SH-SY5Y (cell line): ENCODE results near the gene SMPDL3B.

Experiments used
- GATA2 ChIP-seq: IDR thresholded peaks from 2 replicates; pipeline ENCODE4 v1.6.1; 2011; ENCODE audit warnings: mild to moderate bottlenecking, low read depth, low read length
- GATA3 ChIP-seq: IDR thresholded peaks from 2 replicates; pipeline ENCODE4 v1.6.1; 2011; ENCODE audit warnings: low read depth, mild to moderate bottlenecking, low read length, moderate library complexity

The SMPDL3B gene

GRCh38 chr1:27956761-27957160 is 22.0 kb downstream of the SMPDL3B start:
- TF ChIP-seq GATA3 (no peak), GATA2 (no peak)

GRCh38 chr1:27957655-27958054 is 22.9 kb downstream of the SMPDL3B start:
- TF ChIP-seq GATA3 (no peak), GATA2 (no peak)

DNA sequence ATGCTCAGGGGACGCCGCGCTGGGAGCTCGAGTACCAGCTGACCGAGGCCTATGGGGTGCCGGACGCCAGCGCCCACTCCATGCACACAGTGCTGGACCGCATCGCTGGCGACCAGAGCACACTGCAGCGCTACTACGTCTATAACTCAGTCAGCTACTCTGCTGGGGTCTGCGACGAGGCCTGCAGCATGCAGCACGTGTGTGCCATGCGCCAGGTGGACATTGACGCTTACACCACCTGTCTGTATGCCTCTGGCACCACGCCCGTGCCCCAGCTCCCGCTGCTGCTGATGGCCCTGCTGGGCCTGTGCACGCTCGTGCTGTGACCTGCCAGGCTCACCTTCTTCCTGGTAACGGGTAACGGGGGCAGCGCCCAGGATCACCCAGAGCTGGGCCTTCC is 23.7 kb downstream of the SMPDL3B start:
- no peak for TF ChIP-seq GATA2
- TF ChIP-seq GATA3: no peak

- TF ChIP-seq GATA2 (no peak), GATA3 (no peak)
Observed at GRCh38 chr1:27959792-27960603, 25.2 kb downstream of the SMPDL3B start, which contains the start of gene XKR8. TSS of gene XKR8 (plus strand) at chr1:27959973. CDS start at chr1:27960070, 97 bp downstream.

GRCh38 chr1:27960762-27961645 is 26.2 kb downstream of the SMPDL3B start:
- TF ChIP-seq GATA2: no peak

DNA sequence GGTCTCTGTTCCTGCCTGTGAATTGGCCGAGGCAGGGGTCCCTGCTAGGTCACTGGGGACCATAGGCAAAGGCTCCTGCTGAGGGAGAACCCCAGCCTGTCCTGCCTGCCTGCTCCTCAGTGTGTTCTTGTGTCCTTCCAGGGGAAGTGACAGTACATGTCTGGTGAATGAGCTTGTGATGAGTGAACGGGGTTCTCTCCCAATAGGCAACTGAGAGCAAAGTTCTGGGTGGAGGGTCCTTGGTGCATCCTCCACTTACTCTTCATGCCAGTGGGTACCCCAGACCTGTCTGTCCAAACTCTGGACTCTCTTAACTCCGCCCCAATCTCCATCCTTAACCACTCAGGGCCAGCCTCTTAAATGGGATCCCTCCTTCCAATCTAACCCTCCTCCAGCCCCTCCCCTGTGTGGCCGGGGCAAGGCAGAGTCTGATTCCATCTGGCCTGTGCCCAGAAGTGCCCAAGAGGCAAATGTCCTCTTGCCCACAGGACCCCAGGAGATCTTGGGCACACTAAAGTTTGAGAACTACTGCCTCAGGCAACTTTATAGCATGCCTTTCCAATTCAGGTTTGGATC is 26.9 kb downstream of the SMPDL3B start:
- no peak for TF ChIP-seq GATA3
- TF ChIP-seq GATA2: no peak

DNA sequence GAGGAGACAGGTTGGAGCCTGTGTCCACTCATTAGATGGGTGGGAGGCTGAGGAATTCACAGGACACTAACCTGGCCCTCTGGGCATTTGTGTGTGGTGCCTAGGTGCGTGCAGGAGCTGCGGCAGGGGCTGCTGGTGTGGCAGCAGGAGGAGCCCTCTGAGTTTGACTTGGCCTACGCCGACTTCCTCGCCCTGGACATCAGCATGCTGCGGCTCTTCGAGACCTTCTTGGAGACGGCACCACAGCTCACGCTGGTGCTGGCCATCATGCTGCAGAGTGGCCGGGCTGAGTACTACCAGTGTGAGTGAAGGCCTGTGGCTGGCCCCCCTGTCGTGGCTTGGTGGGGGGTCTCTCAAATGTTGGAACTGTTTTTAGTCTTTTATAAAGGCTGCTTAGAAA is 28.6 kb downstream of the SMPDL3B start:
- TF ChIP-seq GATA3 (no peak), GATA2 (no peak)

DNA sequence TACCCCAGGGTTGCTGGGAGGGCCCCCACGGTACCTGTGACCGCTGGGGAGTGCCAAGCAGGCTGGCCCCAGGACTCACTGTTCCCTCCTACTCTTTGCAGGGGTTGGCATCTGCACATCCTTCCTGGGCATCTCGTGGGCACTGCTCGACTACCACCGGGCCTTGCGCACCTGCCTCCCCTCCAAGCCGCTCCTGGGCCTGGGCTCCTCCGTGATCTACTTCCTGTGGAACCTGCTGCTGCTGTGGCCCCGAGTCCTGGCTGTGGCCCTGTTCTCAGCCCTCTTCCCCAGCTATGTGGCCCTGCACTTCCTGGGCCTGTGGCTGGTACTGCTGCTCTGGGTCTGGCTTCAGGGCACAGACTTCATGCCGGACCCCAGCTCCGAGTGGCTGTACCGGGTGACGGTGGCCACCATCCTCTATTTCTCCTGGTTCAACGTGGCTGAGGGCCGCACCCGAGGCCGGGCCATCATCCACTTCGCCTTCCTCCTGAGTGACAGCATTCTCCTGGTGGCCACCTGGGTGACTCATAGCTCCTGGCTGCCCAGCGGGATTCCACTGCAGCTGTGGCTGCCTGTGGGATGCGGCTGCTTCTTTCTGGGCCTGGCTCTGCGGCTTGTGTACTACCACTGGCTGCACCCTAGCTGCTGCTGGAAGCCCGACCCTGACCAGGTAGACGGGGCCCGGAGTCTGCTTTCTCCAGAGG is 31.8 kb downstream of the SMPDL3B start:
- TF ChIP-seq GATA2: no peak

GRCh38 chr1:27967106-27967883 is 32.5 kb downstream of the SMPDL3B start:
- TF ChIP-seq GATA3 (no peak), GATA2 (no peak)

DNA sequence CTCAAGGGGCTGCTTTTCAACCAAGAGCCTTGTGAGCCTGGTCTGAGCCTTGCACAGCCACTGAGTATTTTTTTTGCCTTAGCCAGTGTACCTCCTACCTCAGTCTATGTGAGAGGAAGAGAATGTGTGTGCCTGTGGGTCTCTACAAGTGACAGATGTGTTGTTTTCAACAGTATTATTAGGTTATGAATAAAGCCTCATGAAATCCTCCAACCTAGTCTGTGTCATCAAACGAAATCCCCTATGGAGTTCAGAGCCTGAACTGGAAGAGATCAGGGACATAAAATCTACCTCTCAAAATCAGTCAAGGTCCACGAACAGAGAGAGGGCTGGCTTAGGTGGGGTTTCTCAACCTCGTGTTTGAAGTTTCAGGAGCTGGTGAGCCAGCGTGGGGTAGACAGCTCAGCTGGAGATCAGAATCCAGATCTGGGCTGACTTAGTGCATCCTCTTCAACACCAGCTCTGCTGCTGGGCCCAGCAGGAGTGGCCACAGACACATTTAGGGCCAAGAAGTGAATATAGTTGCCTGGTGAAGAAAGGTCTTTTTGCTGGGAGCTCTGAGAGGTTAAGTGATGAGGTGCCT is 33.2 kb downstream of the SMPDL3B start:
- no peak for TF ChIP-seq GATA3
- no peak for TF ChIP-seq GATA2

DNA sequence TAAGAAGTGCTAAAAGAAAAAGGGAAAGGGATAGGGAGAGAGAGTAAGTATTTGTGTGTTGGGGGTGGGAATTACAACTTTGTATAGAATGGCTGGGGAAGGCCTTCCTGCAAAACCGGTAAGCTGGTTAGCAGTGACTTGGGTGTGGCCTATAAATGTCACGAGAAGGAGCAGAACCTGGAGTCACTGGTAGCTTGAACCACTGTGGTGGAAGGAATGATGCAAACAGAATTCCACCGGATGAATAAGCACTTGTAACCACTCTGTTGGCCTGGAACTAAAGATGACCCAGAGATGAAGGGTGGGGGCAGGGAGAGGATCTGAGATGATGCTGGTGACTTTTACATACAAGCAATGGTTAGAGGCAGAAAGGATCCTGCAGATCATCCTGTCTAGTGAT is 33.9 kb downstream of the SMPDL3B start:
- TF ChIP-seq GATA2 (no peak), GATA3 (no peak)

- no peak for TF ChIP-seq GATA2
- TF ChIP-seq GATA3: no peak
Observed at GRCh38 chr1:27970401-27970800, 35.6 kb downstream of the SMPDL3B start.

GRCh38 chr1:27971674-27972073 is 36.9 kb downstream of the SMPDL3B start:
- TF ChIP-seq GATA2: no peak
- no peak for TF ChIP-seq GATA3
